ENCODE data around the gene TLR2. TPM values are rescaled to one million over a fixed set of nuclear protein-coding genes. Genes with fewer than 3 reads are reported as not detected.

The TLR2 gene
- 10 to 100 TPM; 10.2 to 25.0 (median 19.3) TPM for total RNA-seq
- polyA plus RNA-seq: 1 to 10 TPM; 4.3 to 8.3 (median 4.8) TPM

- TF ChIP-seq POLR2AphosphoS5 (IDR thresholded peaks at IDR 0.05) (peak in 3 of 4 donors; percentile 52 to 61 (median 55)), POLR2A (IDR thresholded peaks at IDR 0.05) (no peak)
- no peaks in the 10 kb centered on the region for H3K27me3 ChIP-seq
- intact Hi-C loops (cut with DNase I): no loop called here
- H3K9me3 ChIP-seq: peaks cover 0 to 16% (median 5%) of the 10 kb centered on the region in 4 donors
- WGBS, 2 donors: 0 to 1% methylated on average over 75 of the region's 75 CpGs
- H3K4me3 ChIP-seq: peak within 1 kb of the TSS; percentile 58 to 74 (median 68)
- peaks cover 0 to 16% (median 4%) of the 10 kb centered on the region in 4 donors for H3K36me3 ChIP-seq
- H3K27ac ChIP-seq: peak within 1 kb of the TSS; percentile 37 to 71 (median 50)
- DNase-seq: peak; percentile 86
- H3K4me1 ChIP-seq: peaks cover 0 to 14% (median 10%) of the 10 kb centered on the region in 4 donors
Observed at GRCh38 chr4:153684182-153684970, at the start of gene TLR2. Gene TLR2, plus strand, starts transcription at chr4:153684280. Its CDS starts 18,628 bp downstream, at chr4:153702908.

- Histone ChIP-seq H3K36me3 (peaks cover 0 to 70% (median 39%) of the 10 kb centered on the region in 4 donors), H3K4me3 (no peak overlapping the region), H3K4me1 (no peaks in the 10 kb centered on the region), H3K9me3 (no peaks in the 10 kb centered on the region), H3K27me3 (no peaks in the 10 kb centered on the region), H3K27ac (no peak overlapping the region)
- intact Hi-C loops (cut with DNase I): loop anchor here (5.0 kb wide), 1 partner anchor 117 kb away; no protein-coding TSS in a partner anchor
- no peak for DNase-seq
- WGBS, 2 donors: 88 to 94% methylated on average over 3 of the region's 3 CpGs
- peak in 3 of 4 experiments; percentile 29 to 64 (median 50) for TF ChIP-seq CTCF (IDR thresholded peaks at IDR 0.05)
- TF ChIP-seq POLR2AphosphoS5 (IDR thresholded peaks at IDR 0.05): no peak
Observed at GRCh38 chr4:153634738-153635353, 49.2 kb upstream of the TLR2 start.

GRCh38 chr4:153635846-153636245 is 48.2 kb upstream of the TLR2 start:
- intact Hi-C loops (cut with DNase I): no loop called here
- 91 to 93% methylated on average over 6 of the region's 6 CpGs for WGBS, 2 donors
- no peak for TF ChIP-seq POLR2A (IDR thresholded peaks at IDR 0.05)
- TF ChIP-seq CTCF (IDR thresholded peaks at IDR 0.05): no peak
- no peak for TF ChIP-seq EP300 (IDR thresholded peaks at IDR 0.05)
- TF ChIP-seq POLR2AphosphoS5 (IDR thresholded peaks at IDR 0.05): no peak
- no peaks in the 10 kb centered on the region for H3K4me1 ChIP-seq
- H3K9me3 ChIP-seq: no peaks in the 10 kb centered on the region
- H3K27me3 ChIP-seq: no peaks in the 10 kb centered on the region
- no peak for DNase-seq
- H3K36me3 ChIP-seq: peaks cover 0 to 60% (median 30%) of the 10 kb centered on the region in 4 donors
- no peak overlapping the region for H3K4me3 ChIP-seq
- no peak overlapping the region for H3K27ac ChIP-seq

GRCh38 chr4:153637201-153637600 is 46.9 kb upstream of the TLR2 start:
- Histone ChIP-seq H3K9me3 (no peaks in the 10 kb centered on the region), H3K4me1 (no peaks in the 10 kb centered on the region), H3K36me3 (peaks cover 0 to 47% (median 25%) of the 10 kb centered on the region in 4 donors), H3K27me3 (no peaks in the 10 kb centered on the region), H3K4me3 (no peak overlapping the region), H3K27ac (no peak overlapping the region)
- TF ChIP-seq POLR2A (IDR thresholded peaks at IDR 0.05): no peak
- TF ChIP-seq EP300 (IDR thresholded peaks at IDR 0.05): no peak
- no peak for TF ChIP-seq CTCF (IDR thresholded peaks at IDR 0.05)
- TF ChIP-seq POLR2AphosphoS5 (IDR thresholded peaks at IDR 0.05): no peak
- WGBS, 2 donors: 79 to 96% methylated on average over 3 of the region's 3 CpGs
- intact Hi-C loops (cut with DNase I): no loop called here
- no peak for DNase-seq

- Histone ChIP-seq H3K4me1 (no peaks in the 10 kb centered on the region), H3K4me3 (no peak overlapping the region), H3K9me3 (no peaks in the 10 kb centered on the region), H3K27me3 (no peaks in the 10 kb centered on the region), H3K36me3 (peaks cover 0 to 39% (median 20%) of the 10 kb centered on the region in 4 donors), H3K27ac (no peak overlapping the region)
- 88 to 95% methylated on average over 8 of the region's 8 CpGs for WGBS, 2 donors
- no peak for TF ChIP-seq POLR2AphosphoS5 (IDR thresholded peaks at IDR 0.05)
- no peak for TF ChIP-seq CTCF (IDR thresholded peaks at IDR 0.05)
- no peak for TF ChIP-seq EP300 (IDR thresholded peaks at IDR 0.05)
- no peak for TF ChIP-seq POLR2A (IDR thresholded peaks at IDR 0.05)
- intact Hi-C loops (cut with DNase I): no loop called here
- DNase-seq: no peak
Observed at GRCh38 chr4:153638011-153638410, 46.1 kb upstream of the TLR2 start.
